IMR-90 (cell line): ENCODE data around the gene SPATA16. TPM values are rescaled to one million over a fixed set of nuclear protein-coding genes. Genes with fewer than 3 reads are reported as not detected.

Experiments
- ATAC-seq: fragments of 200-7000 bp; cut with Tn5 transposase; 2 replicates; pipeline ENCODE4 v1.9.1; 2020; ENCODE audit warnings: low read depth, mild to moderate bottlenecking, moderate library complexity
- BruUV-seq: library from RNA; stranded (reverse); fragments of 400-500 nt; replicated peaks from 2 replicates; lab custom pipeline; 2021; lab: Mats Ljungman, UMichigan
- CTCF ChIA-PET: fragments of 300-600 bp; formaldehyde crosslinking; extraction: SDS; loops from one replicate; lab custom pipeline; 2021; ENCODE audit warnings: antibody characterized with exemption; lab: Yijun Ruan, JAX
- POLR2A ChIA-PET: fragments of 300-600 bp; sonication (Branson Sonifier 250); formaldehyde crosslinking; loops from one replicate; lab custom pipeline; 2022; ENCODE audit warnings: antibody characterized with exemption; ENCODE audit not compliant: unreplicated experiment; lab: Charles Lee
- DNase-seq: peaks from one replicate; pipeline ENCODE4 v3.0.0; 2013
- H2AFZ ChIP-seq: replicated peaks from 2 replicates; pipeline ENCODE3; 2013; ENCODE audit warnings: low read length, mild to moderate bottlenecking; ENCODE audit not compliant: poor library complexity
- H2AK5ac ChIP-seq: 2 replicates; pipeline ENCODE4 v1.6.1; 2013; ENCODE audit warnings: low read depth, low read length, inconsistent platforms
- H2AK9ac ChIP-seq: replicated peaks from 2 replicates; pipeline ENCODE3; 2013; ENCODE audit warnings: mild to moderate bottlenecking, low read depth, low read length, moderate library complexity; ENCODE audit not compliant: poor library complexity
- H2BK120ac ChIP-seq: 2 replicates; pipeline ENCODE4 v1.6.1; 2013; ENCODE audit warnings: low read depth, low read length, inconsistent platforms
- H2BK15ac ChIP-seq: 3 replicates; pipeline ENCODE4 v1.6.1; 2013; ENCODE audit warnings: low read depth, low read length, inconsistent platforms
- H2BK20ac ChIP-seq: 2 replicates; pipeline ENCODE4 v1.6.1; 2013; ENCODE audit warnings: low read depth, mild to moderate bottlenecking, inconsistent platforms, low read length, moderate library complexity
- H2BK5ac ChIP-seq: 2 replicates; pipeline ENCODE4 v1.6.1; 2013; ENCODE audit warnings: mild to moderate bottlenecking, low read depth, low read length, inconsistent platforms; ENCODE audit not compliant: poor library complexity, severe bottlenecking
- H3K14ac ChIP-seq: replicated peaks from 2 replicates; pipeline ENCODE4 v1.6.1; 2013; ENCODE audit warnings: low read depth, low read length, inconsistent platforms
- H3K18ac ChIP-seq: 2 replicates; pipeline ENCODE4 v1.6.1; 2013; ENCODE audit warnings: low read depth, low read length, control low read depth
- H3K23ac ChIP-seq: 2 replicates; pipeline ENCODE4 v1.6.1; 2013; ENCODE audit warnings: low read depth, low read length, inconsistent platforms
- H3K27ac ChIP-seq: 2 replicates; pipeline ENCODE4 v1.5.1; 2013; ENCODE audit warnings: mild to moderate bottlenecking, control low read depth, low read length; ENCODE audit not compliant: insufficient read depth
- H3K27me3 ChIP-seq: 2 replicates; pipeline ENCODE4 v1.6.1; 2013; ENCODE audit warnings: low read length; ENCODE audit not compliant: control insufficient read depth, insufficient read depth
- H3K36me3 ChIP-seq: 2 replicates; pipeline ENCODE4 v1.6.1; 2013; ENCODE audit warnings: low read length, mixed read lengths; ENCODE audit not compliant: control insufficient read depth, insufficient read depth
- H3K4ac ChIP-seq: 2 replicates; pipeline ENCODE4 v1.6.1; 2013; ENCODE audit warnings: low read depth, low read length, inconsistent platforms
- H3K4me1 ChIP-seq: 2 replicates; pipeline ENCODE4 v1.6.1; 2013; ENCODE audit warnings: low read length, mixed read lengths; ENCODE audit not compliant: control insufficient read depth, insufficient read depth
- H3K4me2 ChIP-seq: 2 replicates; pipeline ENCODE4 v1.6.1; 2013; ENCODE audit warnings: low read depth, mild to moderate bottlenecking, control low read depth, low read length, moderate library complexity
- H3K4me3 ChIP-seq: 2 replicates; pipeline ENCODE4 v1.5.1; 2013; ENCODE audit warnings: low read depth, mild to moderate bottlenecking, control low read depth, low read length, moderate library complexity; ENCODE audit not compliant: insufficient read depth
- H3K56ac ChIP-seq: 2 replicates; pipeline ENCODE4 v1.6.1; 2013; ENCODE audit warnings: low read length, inconsistent platforms; ENCODE audit not compliant: insufficient read depth; ENCODE audit errors: extremely low read depth
- H3K79me1 ChIP-seq, 2 experiments: 2 replicates each; pipeline ENCODE4 v1.6.1; 2013; ENCODE audit warnings: low read length in 2 of 2, inconsistent platforms in 1 of 2, low read depth in 1 of 2
- H3K9ac ChIP-seq: 2 replicates; pipeline ENCODE4 v1.6.1; 2013; ENCODE audit warnings: low read depth, low read length, control low read depth
- H3K9me1 ChIP-seq: 2 replicates; pipeline ENCODE4 v1.6.1; 2013; ENCODE audit warnings: low read length, inconsistent platforms; ENCODE audit not compliant: insufficient read depth
- H3K9me3 ChIP-seq: 2 replicates; pipeline ENCODE4 v1.6.1; 2013; ENCODE audit warnings: low read length; ENCODE audit not compliant: control insufficient read depth, insufficient read depth
- H4K20me1 ChIP-seq: 2 replicates; pipeline ENCODE4 v1.6.1; 2013; ENCODE audit warnings: low read length, inconsistent platforms; ENCODE audit not compliant: insufficient read depth
- H4K5ac ChIP-seq: 2 replicates; pipeline ENCODE4 v1.6.1; 2013; ENCODE audit warnings: mild to moderate bottlenecking, low read depth, low read length, control low read depth
- H4K8ac ChIP-seq, 2 experiments: 2 replicates each; pipeline ENCODE4 v1.6.1; 2013; ENCODE audit warnings: low read depth in 2 of 2, low read length in 2 of 2, control low read depth in 1 of 2, inconsistent platforms in 1 of 2
- H4K91ac ChIP-seq: 2 replicates; pipeline ENCODE4 v1.6.1; 2013; ENCODE audit warnings: low read depth, low read length, inconsistent platforms; ENCODE audit not compliant: insufficient read depth
- MXI1 ChIP-seq: IDR thresholded peaks from 2 replicates; pipeline ENCODE4 v1.6.1; 2012; ENCODE audit warnings: low read depth, mild to moderate bottlenecking, low read length, moderate library complexity, borderline replicate concordance
- USF2 ChIP-seq: fragments of 150-350 bp; IDR thresholded peaks from 2 replicates; pipeline ENCODE4 v1.6.1; 2017; ENCODE audit warnings: mild to moderate bottlenecking, antibody characterized with exemption, low read length, low read depth
- dilution Hi-C: fragments of 300-500 bp; cut with HindIII; formaldehyde crosslinking; loops from one replicate; pipeline ENCODE4 v1.14.3; 2018; ENCODE audit warnings: low sequenced_read_pairs; ENCODE audit not compliant: unreplicated experiment
- in situ Hi-C: fragments of 300-500 bp; cut with MboI; formaldehyde crosslinking; loops from 3 replicates; pipeline ENCODE4 v1.14.3; 2019; ENCODE audit warnings: low sequenced_read_pairs, inconsistent platforms, mixed read lengths
- intact Hi-C: fragments of 100-400 bp; cut with micrococcal nuclease; formaldehyde crosslinking; loops from 2 replicates; pipeline ENCODE4 v1.10.0; 2022
- polyA plus RNA-seq, 3 experiments: library from polyadenylated mRNA; depleted of rRNA; stranded (reverse); fragments of >200 nt; gene quantifications; 2 replicates each; pipeline ENCODE4 v1.2.3, GENCODE V29; 2012; ENCODE audit warnings: low replicate concordance in 1 of 3
- total RNA-seq: library from RNA; depleted of rRNA; stranded (reverse); fragments of >200 nt; gene quantifications from 2 replicates; pipeline ENCODE4 v1.2.3, GENCODE V29; 2012
- TF ChIP-seq, protein P1 (sequence below): fragments of 150-350 bp; IDR thresholded peaks from 2 replicates; pipeline ENCODE4 v1.6.1; 2016; ENCODE audit warnings: low read depth, mild to moderate bottlenecking, low read length, moderate library complexity, borderline replicate concordance
- TF ChIP-seq, protein P2 (sequence below): conservative IDR thresholded peaks from 2 replicates; pipeline ENCODE4 v1.5.1; 2012; ENCODE audit warnings: mild to moderate bottlenecking, low read depth, low read length, improper control_type of control experiment

The SPATA16 gene
- total and polyA plus RNA-seq, 2 of the 4 experiments (the other 2 are of a cell fraction): not detected

DNA sequence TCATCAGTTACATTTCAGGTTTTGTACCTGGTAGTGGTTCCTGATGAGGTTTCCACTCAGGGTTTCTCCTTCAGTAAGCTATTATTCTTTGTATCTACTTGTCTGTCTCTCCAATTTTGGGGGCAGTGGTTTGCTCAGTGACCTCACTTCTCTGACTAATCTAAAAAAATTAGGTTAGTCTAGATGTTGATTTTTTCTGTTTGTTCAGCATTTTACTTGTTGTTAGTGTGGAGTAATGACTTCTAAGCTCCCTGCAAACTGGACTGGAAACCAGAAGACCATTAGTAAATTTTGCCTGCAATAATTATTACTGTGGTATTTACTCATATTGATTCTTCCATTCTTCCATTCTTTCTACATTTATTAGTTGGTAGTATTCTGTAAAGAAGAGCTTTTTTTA lies 139.4 kb downstream of the SPATA16 start:
- Histone ChIP-seq H2BK15ac (no peak overlapping the region), H4K20me1 (no peaks in the 10 kb centered on the region), H3K4me2 (no peak overlapping the region), H4K8ac (no peak overlapping the region), H3K9me3 (no peaks in the 10 kb centered on the region), H3K23ac (no peak overlapping the region), H4K91ac (no peak overlapping the region), H3K18ac (no peak overlapping the region), H3K79me1 (no peaks in the 10 kb centered on the region), H3K36me3 (no peaks in the 10 kb centered on the region), H3K56ac (no peak overlapping the region), H4K5ac (no peak overlapping the region), H2BK20ac (no peak overlapping the region), H3K9me1 (no peaks in the 10 kb centered on the region), H2AFZ (no peak overlapping the region), H2AK9ac (no peak overlapping the region), H3K4ac (no peak overlapping the region), H3K14ac (no peak overlapping the region), H3K4me3 (no peak overlapping the region), H2AK5ac (no peak overlapping the region), H3K27ac (no peak overlapping the region), H3K9ac (no peak overlapping the region), H2BK120ac (no peak overlapping the region), H3K4me1 (no peaks in the 10 kb centered on the region), H3K27me3 (no peaks in the 10 kb centered on the region), H2BK5ac (no peak overlapping the region)
- POLR2A ChIA-PET: no interaction called here
- in situ Hi-C loops (no loop called here), intact Hi-C loops (no loop called here), dilution Hi-C loops (no loop called here)
- TF ChIP-seq, protein P1, sequence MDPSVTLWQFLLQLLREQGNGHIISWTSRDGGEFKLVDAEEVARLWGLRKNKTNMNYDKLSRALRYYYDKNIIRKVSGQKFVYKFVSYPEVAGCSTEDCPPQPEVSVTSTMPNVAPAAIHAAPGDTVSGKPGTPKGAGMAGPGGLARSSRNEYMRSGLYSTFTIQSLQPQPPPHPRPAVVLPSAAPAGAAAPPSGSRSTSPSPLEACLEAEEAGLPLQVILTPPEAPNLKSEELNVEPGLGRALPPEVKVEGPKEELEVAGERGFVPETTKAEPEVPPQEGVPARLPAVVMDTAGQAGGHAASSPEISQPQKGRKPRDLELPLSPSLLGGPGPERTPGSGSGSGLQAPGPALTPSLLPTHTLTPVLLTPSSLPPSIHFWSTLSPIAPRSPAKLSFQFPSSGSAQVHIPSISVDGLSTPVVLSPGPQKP: no peak
- TF ChIP-seq, protein P2, sequence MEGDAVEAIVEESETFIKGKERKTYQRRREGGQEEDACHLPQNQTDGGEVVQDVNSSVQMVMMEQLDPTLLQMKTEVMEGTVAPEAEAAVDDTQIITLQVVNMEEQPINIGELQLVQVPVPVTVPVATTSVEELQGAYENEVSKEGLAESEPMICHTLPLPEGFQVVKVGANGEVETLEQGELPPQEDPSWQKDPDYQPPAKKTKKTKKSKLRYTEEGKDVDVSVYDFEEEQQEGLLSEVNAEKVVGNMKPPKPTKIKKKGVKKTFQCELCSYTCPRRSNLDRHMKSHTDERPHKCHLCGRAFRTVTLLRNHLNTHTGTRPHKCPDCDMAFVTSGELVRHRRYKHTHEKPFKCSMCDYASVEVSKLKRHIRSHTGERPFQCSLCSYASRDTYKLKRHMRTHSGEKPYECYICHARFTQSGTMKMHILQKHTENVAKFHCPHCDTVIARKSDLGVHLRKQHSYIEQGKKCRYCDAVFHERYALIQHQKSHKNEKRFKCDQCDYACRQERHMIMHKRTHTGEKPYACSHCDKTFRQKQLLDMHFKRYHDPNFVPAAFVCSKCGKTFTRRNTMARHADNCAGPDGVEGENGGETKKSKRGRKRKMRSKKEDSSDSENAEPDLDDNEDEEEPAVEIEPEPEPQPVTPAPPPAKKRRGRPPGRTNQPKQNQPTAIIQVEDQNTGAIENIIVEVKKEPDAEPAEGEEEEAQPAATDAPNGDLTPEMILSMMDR: no peak
- TF ChIP-seq MXI1 (no peak), USF2 (no peak)
- DNase-seq (no peak), ATAC-seq (no peak)
- CTCF ChIA-PET: interaction anchor here (0.7 to 1.0 kb wide), 2 partner anchors 38 to 49 kb away, joined by 3 read pairs; no protein-coding TSS in a partner anchor
- BruUV-seq: no TSS peak
